H9 (cell line): Measurements from ENCODE around the gene CNGB1. TPM values are rescaled to one million over a fixed set of nuclear protein-coding genes. Genes with fewer than 3 reads are reported as not detected.

Experiments
- DNase-seq: peaks from one replicate; pipeline ENCODE4 v3.0.0-alpha.2; 2017
- H2AFZ ChIP-seq: one replicate; pipeline ENCODE4 v1.6.1; 2013; ENCODE audit warnings: mild to moderate bottlenecking, low read length, control low read depth, moderate library complexity
- H2AK5ac ChIP-seq: 2 replicates; pipeline ENCODE4 v1.6.1; 2013; ENCODE audit warnings: low read length, control low read depth, mixed read lengths; ENCODE audit not compliant: insufficient read length
- H2BK120ac ChIP-seq: one replicate; pipeline ENCODE4 v1.6.1; 2013; ENCODE audit warnings: low read depth, mild to moderate bottlenecking, low read length, control low read depth, inconsistent platforms; ENCODE audit not compliant: poor library complexity, severe bottlenecking
- H2BK12ac ChIP-seq: 2 replicates; pipeline ENCODE4 v1.6.1; 2013; ENCODE audit warnings: low read length, control low read depth, mixed read lengths, low read depth; ENCODE audit not compliant: insufficient read length
- H2BK15ac ChIP-seq: 2 replicates; pipeline ENCODE4 v1.6.1; 2013; ENCODE audit warnings: low read depth, low read length, control low read depth
- H2BK20ac ChIP-seq: one replicate; pipeline ENCODE4 v1.6.1; 2013; ENCODE audit warnings: low read depth, mild to moderate bottlenecking, low read length, control low read depth, inconsistent platforms; ENCODE audit not compliant: poor library complexity, severe bottlenecking
- H2BK5ac ChIP-seq: 2 replicates; pipeline ENCODE4 v1.6.1; 2013; ENCODE audit warnings: low read length, control low read depth, mixed read lengths; ENCODE audit not compliant: insufficient read length
- H3K14ac ChIP-seq: 2 replicates; pipeline ENCODE4 v1.6.1; 2013; ENCODE audit warnings: low read length, control low read depth; ENCODE audit not compliant: insufficient read depth
- H3K18ac ChIP-seq: 2 replicates; pipeline ENCODE4 v1.6.1; 2013; ENCODE audit warnings: low read depth, mild to moderate bottlenecking, mixed read lengths, low read length, control low read depth; ENCODE audit not compliant: insufficient read length
- H3K23ac ChIP-seq: 2 replicates; pipeline ENCODE4 v1.6.1; 2013; ENCODE audit warnings: low read length, control low read depth, mixed read lengths, low read depth; ENCODE audit not compliant: insufficient read length
- H3K23me2 ChIP-seq: 2 replicates; pipeline ENCODE4 v1.6.1; 2013; ENCODE audit warnings: low read depth, mild to moderate bottlenecking, mixed read lengths, low read length, control low read depth; ENCODE audit not compliant: insufficient read length, poor library complexity, severe bottlenecking
- H3K27ac ChIP-seq: 2 replicates; pipeline ENCODE4 v1.5.1; 2013; ENCODE audit warnings: low read length, control low read depth, mixed read lengths, low read depth; ENCODE audit not compliant: insufficient read length
- H3K27me3 ChIP-seq: 2 replicates; pipeline ENCODE4 v1.6.1; 2013; ENCODE audit warnings: low read length, control low read depth, inconsistent platforms; ENCODE audit not compliant: insufficient read depth
- H3K4ac ChIP-seq: 2 replicates; pipeline ENCODE4 v1.6.1; 2013; ENCODE audit warnings: low read depth, mild to moderate bottlenecking, control low read depth, inconsistent platforms, low read length, moderate library complexity
- H3K4me1 ChIP-seq: 2 replicates; pipeline ENCODE4 v1.6.1; 2013; ENCODE audit warnings: low read length, control low read depth, inconsistent platforms; ENCODE audit not compliant: insufficient read depth
- H3K4me2 ChIP-seq: 2 replicates; pipeline ENCODE4 v1.6.1; 2013; ENCODE audit warnings: low read length, control low read depth, mixed read lengths; ENCODE audit not compliant: insufficient read length, insufficient read depth
- H3K56ac ChIP-seq: 2 replicates; pipeline ENCODE4 v1.6.1; 2013; ENCODE audit warnings: low read depth, mild to moderate bottlenecking, mixed read lengths, low read length, control low read depth; ENCODE audit not compliant: insufficient read length
- H3K79me1 ChIP-seq: 2 replicates; pipeline ENCODE4 v1.6.1; 2013; ENCODE audit warnings: low read depth, mild to moderate bottlenecking, moderate library complexity, low read length, control low read depth, inconsistent platforms; ENCODE audit not compliant: insufficient read depth, poor library complexity, severe bottlenecking
- H3K79me2 ChIP-seq: 2 replicates; pipeline ENCODE4 v1.6.1; 2013; ENCODE audit warnings: low read length, control low read depth, inconsistent platforms; ENCODE audit not compliant: insufficient read depth
- H3K9ac ChIP-seq: 2 replicates; pipeline ENCODE4 v1.6.1; 2013; ENCODE audit warnings: low read length, control low read depth, mixed read lengths; ENCODE audit not compliant: insufficient read length; ENCODE audit errors: extremely low read depth
- H3K9me3 ChIP-seq: one replicate; pipeline ENCODE4 v1.6.1; 2013; ENCODE audit warnings: low read depth, low read length, inconsistent platforms; ENCODE audit not compliant: control insufficient read depth
- H3T11ph ChIP-seq: one replicate; pipeline ENCODE4 v1.6.1; 2013; ENCODE audit warnings: mild to moderate bottlenecking, low read length, control low read depth, inconsistent platforms
- H4K20me1 ChIP-seq: one replicate; pipeline ENCODE4 v1.6.1; 2013; ENCODE audit not compliant: control insufficient read depth, insufficient read length, insufficient read depth
- H4K5ac ChIP-seq: 2 replicates; pipeline ENCODE4 v1.6.1; 2013; ENCODE audit warnings: low read depth, mild to moderate bottlenecking, mixed read lengths, low read length, control low read depth; ENCODE audit not compliant: insufficient read length
- H4K8ac ChIP-seq: replicated peaks from 2 replicates; pipeline ENCODE4 v1.6.1; 2013; ENCODE audit warnings: low read length, control low read depth, mixed read lengths, low read depth; ENCODE audit not compliant: insufficient read length
- H4K91ac ChIP-seq: 2 replicates; pipeline ENCODE4 v1.6.1; 2013; ENCODE audit warnings: low read depth, mild to moderate bottlenecking, moderate library complexity, mixed read lengths, low read length, control low read depth; ENCODE audit not compliant: insufficient read length
- H3K27ac Mint-ChIP-seq, 3 experiments: 2 replicates in 2 of 3; 3 replicates in 1 of 3; pipeline ENCODE4 v1.8.0; 2020 to 2021; ENCODE audit warnings: mixed read lengths in 3 of 3, mild to moderate bottlenecking in 1 of 3, moderate library complexity in 1 of 3
- H3K27me3 Mint-ChIP-seq: 2 replicates; pipeline ENCODE4 v1.8.0; 2021; ENCODE audit warnings: low read depth, mild to moderate bottlenecking, moderate library complexity, mixed read lengths
- H3K36me3 Mint-ChIP-seq, 3 experiments: 2 replicates in 2 of 3; 3 replicates in 1 of 3; pipeline ENCODE4 v1.8.0; 2020 to 2021; ENCODE audit warnings: low read depth in 3 of 3, mixed read lengths in 3 of 3; ENCODE audit not compliant: insufficient read depth in 1 of 3
- H3K4me1 Mint-ChIP-seq, 2 experiments: 2 replicates each; pipeline ENCODE4 v1.8.0; 2020; ENCODE audit warnings: mixed read lengths in 2 of 2
- H3K4me3 Mint-ChIP-seq, 2 experiments: 2 replicates in 1 of 2; 3 replicates in 1 of 2; pipeline ENCODE4 v1.8.0; 2020 to 2021; ENCODE audit warnings: mild to moderate bottlenecking in 2 of 2, mixed read lengths in 2 of 2, moderate library complexity in 1 of 2
- H3K9me3 Mint-ChIP-seq, 2 experiments: 2 replicates in 1 of 2; 3 replicates in 1 of 2; pipeline ENCODE4 v1.8.0; 2020; ENCODE audit warnings: mild to moderate bottlenecking in 2 of 2, mixed read lengths in 2 of 2, moderate library complexity in 1 of 2
- CTCF ChIP-seq: fragments of 200-600 bp; sonication (generic); conservative IDR thresholded peaks from 3 replicates; pipeline ENCODE4 v1.8.0; 2021; ENCODE audit warnings: antibody characterized with exemption, mild to moderate bottlenecking
- WGBS: extraction: QIAGEN DNeasy Blood & Tissue Kit; methylation state at CpG from one replicate; pipeline ENCODE4 v1.1.7; 2013; ENCODE audit warnings: missing lambda C conversion rate, low lambda C conversion rate, mixed read lengths; ENCODE audit not compliant: insufficient read length; ENCODE audit errors: extremely low coverage; 5-methylcytosine and 5-hydroxymethylcytosine counted together
- total RNA-seq: library from RNA; stranded (reverse); gene quantifications from 2 replicates; pipeline ENCODE4 v1.2.1, GENCODE V29; 2021

CNGB1 gene
- total RNA-seq, 1 experiment from 2014 or later: not detected

GRCh38 chr16:57893217-57893558, 77.7 kb downstream of the CNGB1 start:
- no peak for DNase-seq
- Histone ChIP-seq H3K23me2 (no peaks in the 10 kb centered on the region), H3K4me1 (peaks cover 3% of the 10 kb centered on the region; the same call in 1 of the 2 replicates), H4K8ac (no peak overlapping the region), H3K79me1 (no peaks in the 10 kb centered on the region), H3K4ac (no peak overlapping the region), H3K18ac (no peak overlapping the region), H3K9ac (no peak overlapping the region), H4K5ac (no peak overlapping the region), H2BK12ac (no peak overlapping the region), H2BK20ac (no peak overlapping the region), H2BK15ac (no peak overlapping the region), H3K27me3 (no peaks in the 10 kb centered on the region), H2BK5ac (no peak overlapping the region), H4K91ac (no peak overlapping the region), H3K14ac (no peak overlapping the region), H3T11ph (no peak overlapping the region), H2AK5ac (no peak overlapping the region), H2BK120ac (no peak overlapping the region), H3K4me2 (no peak overlapping the region), H2AFZ (no peak overlapping the region), H3K23ac (no peak overlapping the region), H3K56ac (no peak overlapping the region), H3K27ac (no peak overlapping the region), H3K9me3 (no peaks in the 10 kb centered on the region), H3K79me2 (no peaks in the 10 kb centered on the region), H4K20me1 (no peaks in the 10 kb centered on the region)
- peaks cover 16 to 30% of the 10 kb centered on the region in 2 experiments for H3K4me1 Mint-ChIP-seq
- H3K36me3 Mint-ChIP-seq: no peaks in the 10 kb centered on the region; a peak in 1 of 7 replicates
- no peak overlapping the region for H3K4me3 Mint-ChIP-seq
- peaks cover 4% of the 10 kb centered on the region for H3K27me3 Mint-ChIP-seq
- TF ChIP-seq CTCF: no peak
- WGBS: no CpG with 5 or more reads among the region's 5 CpGs
- H3K27ac Mint-ChIP-seq: no peak overlapping the region
- no peaks in the 10 kb centered on the region for H3K9me3 Mint-ChIP-seq
